Right atrium auricular region (tissue), 2 donors: ENCODE measurements around the gene CCDC91. TPM values are rescaled to one million over a fixed set of nuclear protein-coding genes. Genes with fewer than 3 reads are reported as not detected.
"Not testable (repeated sequence)": the region's sequence is repeated elsewhere in the genome, so short reads cannot be mapped to it uniquely, and the experiment has no call there.

ENCODE experiments used
- DNase-seq: peaks from one replicate; pipeline ENCODE4 v3.0.0-alpha.2; 2019; ENCODE audit warnings: low spot score
- H3K27ac ChIP-seq, 2 donors: fragments of 200-600 bp; sonication (generic); 1 replicate in 1 of 2; 2 replicates in 1 of 2; pipeline ENCODE4 v1.5.1; 2016 to 2019
- H3K27me3 ChIP-seq, 2 donors: fragments of 200-600 bp; sonication (generic); one replicate each; pipeline versions ENCODE4 v1.5.1 to v1.6.0; 2017 to 2019
- H3K36me3 ChIP-seq: fragments of 200-600 bp; sonication (generic); one replicate; pipeline ENCODE4 v1.5.1; 2016
- H3K4me1 ChIP-seq, 2 donors: fragments of 200-600 bp; sonication (generic); one replicate each; pipeline versions ENCODE4 v1.5.1 to v1.6.0; 2017 to 2019
- H3K4me3 ChIP-seq, 2 donors: fragments of 200-600 bp; sonication (generic); 1 replicate in 1 of 2; 2 replicates in 1 of 2; pipeline ENCODE4 v1.5.1; 2017 to 2019; ENCODE audit warnings: mild to moderate bottlenecking in 1 of 2, moderate library complexity in 1 of 2
- H3K9me3 ChIP-seq, 2 donors: fragments of 200-600 bp; sonication (generic); one replicate each; pipeline ENCODE4 v1.5.1; 2019
- CTCF ChIP-seq, 2 donors: fragments of 200-600 bp; sonication (generic); IDR thresholded peaks; one replicate each; pipeline ENCODE4 v1.5.1; 2019; ENCODE audit warnings: antibody characterized with exemption in 2 of 2
- total RNA-seq, 2 donors: library from RNA; depleted of rRNA; stranded (reverse); fragments of >200 nt; gene quantifications; one replicate each; pipeline ENCODE4 v1.1.0, GENCODE V29; 2016

The CCDC91 gene
- total RNA-seq, 2 donors from 2014 or later: 33.6 to 36.1 TPM

- H3K27me3 ChIP-seq: no peaks in the 10 kb centered on the region
- no peak for TF ChIP-seq CTCF (IDR thresholded peaks at IDR 0.05)
- H3K4me3 ChIP-seq: no peak overlapping the region
- no peaks in the 10 kb centered on the region for H3K9me3 ChIP-seq
- DNase-seq: no peak
- no peaks in the 10 kb centered on the region for H3K4me1 ChIP-seq
- H3K36me3 ChIP-seq: no peaks in the 10 kb centered on the region
- no peak overlapping the region for H3K27ac ChIP-seq
These were observed 5.9 kb upstream of the CCDC91 start for GRCh38 chr12:28184375-28184774.

DNA sequence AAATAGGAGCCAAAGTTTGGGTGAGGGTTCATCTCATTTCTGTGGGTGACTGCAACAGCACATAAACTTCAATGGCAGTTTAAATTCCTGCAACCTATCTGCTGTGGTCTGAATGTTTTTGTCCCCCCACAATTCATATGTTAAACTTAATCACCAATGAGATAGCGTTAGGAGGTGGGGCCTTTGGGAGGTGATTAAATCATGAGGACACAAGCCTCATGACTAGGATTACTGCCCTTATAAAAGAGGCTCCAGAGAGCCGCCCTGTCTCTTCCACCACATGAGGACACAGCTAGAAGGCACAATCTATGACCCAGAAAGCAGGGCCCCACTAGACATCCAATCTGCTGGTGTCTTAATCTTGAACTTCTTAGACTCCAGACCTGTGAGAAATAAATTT, 3.8 kb upstream of the CCDC91 start:
- TF ChIP-seq CTCF (IDR thresholded peaks at IDR 0.05): no peak
- Histone ChIP-seq H3K27ac (no peak overlapping the region), H3K4me3 (no peak overlapping the region), H3K27me3 (no peaks in the 10 kb centered on the region), H3K9me3 (no peaks in the 10 kb centered on the region), H3K4me1 (peaks cover 0 to 9% of the 10 kb centered on the region in 2 donors), H3K36me3 (no peaks in the 10 kb centered on the region)
- no peak for DNase-seq

DNA sequence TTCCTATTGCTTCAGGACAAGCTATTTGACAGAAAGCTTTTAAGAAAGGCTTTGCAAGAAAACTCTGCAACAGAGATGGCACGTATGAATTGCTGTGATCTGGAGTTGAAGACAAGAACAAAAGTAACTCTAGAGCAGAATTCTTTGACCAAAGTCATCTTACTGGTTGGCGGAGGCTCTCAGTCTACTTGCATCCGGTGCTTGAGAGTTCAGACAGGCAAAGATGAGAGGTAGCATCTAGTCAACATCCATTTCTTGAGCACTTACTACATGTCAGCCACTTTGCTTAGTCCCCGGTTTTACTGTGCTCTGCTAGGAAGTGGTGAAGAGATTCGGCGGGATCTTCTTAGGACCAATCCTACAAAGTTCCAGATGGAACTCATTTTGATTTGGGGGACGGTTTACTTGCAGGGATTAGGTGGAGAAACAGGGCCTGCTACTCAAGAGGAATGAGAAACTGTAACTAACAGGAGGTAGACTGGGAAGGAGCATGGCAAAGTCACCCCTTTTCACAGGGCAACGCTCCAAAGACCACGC, 404 bp upstream of the CCDC91 start:
- no peak for TF ChIP-seq CTCF (IDR thresholded peaks at IDR 0.05)
- Histone ChIP-seq H3K4me1 (peaks cover 0 to 13% of the 10 kb centered on the region in 2 donors), H3K27ac (peak overlapping the region; percentile 98), H3K27me3 (no peaks in the 10 kb centered on the region), H3K9me3 (no peaks in the 10 kb centered on the region), H3K4me3 (peak overlapping the region; percentile 91 to 92), H3K36me3 (no peaks in the 10 kb centered on the region)
- DNase-seq: no peak

- H3K4me3 ChIP-seq: peak overlapping the region; percentile 91 to 92
- peak overlapping the region; percentile 98 for H3K27ac ChIP-seq
- DNase-seq: peak; percentile 73
- peaks cover 0 to 13% of the 10 kb centered on the region in 2 donors for H3K4me1 ChIP-seq
- no peaks in the 10 kb centered on the region for H3K9me3 ChIP-seq
- no peaks in the 10 kb centered on the region for H3K27me3 ChIP-seq
- no peaks in the 10 kb centered on the region for H3K36me3 ChIP-seq
- no peak for TF ChIP-seq CTCF (IDR thresholded peaks at IDR 0.05)
These were observed 1.1 kb downstream of the CCDC91 start for GRCh38 chr12:28191051-28192048.

- H3K27ac ChIP-seq: peak overlapping the region in 1 of 2 donors; percentile 98
These were observed 1.9 kb downstream of the CCDC91 start for GRCh38 chr12:28192125-28192524.

GRCh38 chr12:28194621-28195020, 4.4 kb downstream of the CCDC91 start:
- not testable (repeated sequence) for DNase-seq, H3K27me3 ChIP-seq, H3K9me3 ChIP-seq, H3K4me3 ChIP-seq, H3K36me3 ChIP-seq, H3K27ac ChIP-seq
- H3K4me1 ChIP-seq: peaks cover 0 to 13% of the 10 kb centered on the region in 2 donors

More at GRCh38 chr12:28192125-28192524, 1.9 kb downstream of the CCDC91 start:
- Histone ChIP-seq H3K9me3 (no peaks in the 10 kb centered on the region), H3K36me3 (no peaks in the 10 kb centered on the region), H3K4me3 (no peak overlapping the region), H3K4me1 (peaks cover 0 to 13% of the 10 kb centered on the region in 2 donors), H3K27me3 (no peaks in the 10 kb centered on the region)
- TF ChIP-seq CTCF (IDR thresholded peaks at IDR 0.05): no peak
- DNase-seq: no peak

- not testable (repeated sequence) for H3K27me3 ChIP-seq
These were observed 10.9 kb downstream of the CCDC91 start for GRCh38 chr12:28201136-28201535.

More at GRCh38 chr12:28201136-28201535, 10.9 kb downstream of the CCDC91 start:
- not testable (repeated sequence) for H3K9me3 ChIP-seq, H3K4me3 ChIP-seq, H3K36me3 ChIP-seq, H3K27ac ChIP-seq, DNase-seq, H3K4me1 ChIP-seq
